Measurements from ENCODE around the gene SRSF9. TPM values are rescaled to one million over a fixed set of nuclear protein-coding genes. Genes with fewer than 3 reads are reported as not detected.
A peak's percentile ranks its signal among the peaks of the same experiment; 100 is the strongest.
"Not testable (repeated sequence)": the region's sequence is repeated elsewhere in the genome, so short reads cannot be mapped to it uniquely, and the experiment has no call there.

SRSF9 gene, protein sequence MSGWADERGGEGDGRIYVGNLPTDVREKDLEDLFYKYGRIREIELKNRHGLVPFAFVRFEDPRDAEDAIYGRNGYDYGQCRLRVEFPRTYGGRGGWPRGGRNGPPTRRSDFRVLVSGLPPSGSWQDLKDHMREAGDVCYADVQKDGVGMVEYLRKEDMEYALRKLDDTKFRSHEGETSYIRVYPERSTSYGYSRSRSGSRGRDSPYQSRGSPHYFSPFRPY
- 190 and 199 TPM in 2 replicates for total RNA-seq

DNA sequence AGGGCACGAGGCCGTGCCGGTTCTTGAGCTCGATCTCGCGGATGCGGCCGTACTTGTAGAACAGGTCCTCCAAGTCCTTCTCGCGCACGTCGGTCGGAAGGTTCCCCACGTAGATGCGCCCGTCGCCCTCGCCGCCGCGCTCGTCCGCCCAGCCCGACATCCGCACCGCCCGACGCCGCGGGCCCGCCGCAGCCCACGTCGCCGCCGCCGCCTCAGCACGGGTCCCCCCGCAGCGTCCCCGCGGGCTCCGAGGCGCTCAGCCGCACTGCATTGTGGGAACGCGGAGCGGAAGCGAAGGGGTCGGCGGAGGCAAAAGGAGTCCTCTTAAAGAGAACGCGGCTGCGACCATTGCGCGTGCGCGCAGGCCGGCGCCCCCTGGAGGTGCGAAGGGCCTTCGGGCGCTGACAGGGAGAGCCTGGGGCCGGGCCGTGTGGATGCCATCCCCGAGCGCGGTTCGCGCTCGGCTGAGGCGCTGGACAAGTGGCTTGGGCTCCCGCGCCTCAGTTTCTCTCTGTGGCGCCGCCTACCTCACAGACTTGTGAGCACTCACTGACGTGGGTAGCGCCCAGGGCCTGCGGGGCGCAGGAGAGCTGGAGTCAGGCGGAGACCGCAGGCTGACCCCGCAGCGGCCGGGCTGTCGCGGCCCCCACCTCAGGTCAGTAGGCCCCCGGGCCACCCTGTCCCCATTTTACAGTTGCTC, at the start of gene SRSF9:
SRSF9 (minus strand) TSS at position 299 of the 700 bp plus-strand sequence; CDS start at position 160, 139 bp downstream.
- DNase-seq (ENCODE audit: low read depth), result peak; percentile 90

DNA sequence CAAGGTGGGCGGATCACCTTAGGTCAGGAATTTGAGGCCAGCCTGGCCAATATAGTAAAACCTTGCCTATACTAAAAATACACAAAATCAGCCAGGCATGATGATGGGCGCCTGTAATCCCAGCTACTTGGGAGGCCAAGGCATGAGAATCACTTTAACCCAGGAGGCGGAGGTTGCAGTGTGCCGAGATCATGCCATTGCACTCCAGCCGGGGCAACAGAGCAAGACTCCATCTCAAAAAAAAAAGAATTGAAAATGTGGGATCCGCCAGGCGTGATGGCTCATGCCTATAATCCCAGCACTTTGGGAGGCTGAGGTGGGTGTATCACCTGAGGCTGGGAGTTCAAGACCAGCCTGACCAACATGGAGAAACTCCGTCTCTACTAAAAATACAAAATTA, 49.8 kb upstream of the SRSF9 start:
- DNase-seq (ENCODE audit: low read depth), result not testable (repeated sequence)

DNA sequence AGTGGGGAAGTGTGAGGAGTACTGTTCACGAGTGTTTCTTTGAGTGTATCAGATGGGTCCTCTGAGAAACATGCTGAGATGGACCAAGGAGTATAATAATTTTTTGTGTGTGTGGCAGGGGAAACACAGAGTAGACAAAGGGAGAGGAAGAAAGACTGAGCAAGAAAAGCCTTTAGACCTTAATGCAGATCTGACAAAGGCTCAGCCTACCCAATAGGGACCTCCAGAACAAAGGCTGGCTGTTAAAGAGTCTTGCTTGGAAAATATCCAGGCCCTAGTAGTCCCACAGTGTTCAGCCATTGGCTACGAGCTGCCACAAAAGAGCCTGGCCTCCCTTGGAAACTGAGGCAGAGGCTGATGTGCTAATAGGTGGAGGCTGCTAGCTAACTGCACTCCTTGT, 45.9 kb upstream of the SRSF9 start:
- no peak for DNase-seq (ENCODE audit: low read depth)

DNA sequence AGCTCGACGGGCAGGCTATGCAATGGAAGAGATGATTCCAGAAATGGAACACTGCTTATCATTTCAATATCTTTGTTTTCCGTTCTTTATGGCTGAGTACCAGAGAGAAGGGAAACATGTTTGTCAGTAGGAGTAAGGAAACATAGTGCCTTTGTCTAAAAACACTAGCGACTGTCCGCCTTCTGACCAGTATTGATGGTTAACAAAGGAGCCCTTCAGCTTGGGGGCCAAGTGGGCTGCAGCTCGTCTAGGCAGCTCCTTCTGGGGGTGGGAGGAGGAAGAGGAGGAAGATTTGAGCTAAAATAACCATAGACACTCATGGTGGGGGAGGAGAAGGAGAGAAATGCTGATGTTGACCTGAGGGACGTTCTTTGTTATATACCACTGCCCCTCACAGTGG, 44.5 kb upstream of the SRSF9 start:
- no peak for DNase-seq (ENCODE audit: low read depth)

DNA sequence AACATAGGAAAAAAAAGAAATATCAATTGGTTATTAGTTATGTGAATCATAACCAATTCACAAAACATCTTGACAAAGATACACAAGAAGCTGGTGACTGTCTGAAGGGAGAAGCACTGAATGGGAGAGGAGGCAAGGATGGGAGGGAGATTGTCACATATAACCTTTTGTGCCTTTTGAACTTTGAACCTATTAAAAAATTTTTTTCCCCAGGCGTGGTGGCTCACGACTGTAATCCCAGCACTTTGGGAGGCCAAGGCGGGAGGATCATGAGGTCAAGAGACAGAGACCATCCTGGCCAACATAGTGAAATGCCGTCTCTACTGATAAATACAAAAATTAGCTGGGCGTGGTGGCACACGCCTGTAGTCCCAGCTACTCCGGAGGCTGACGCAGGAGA, 39.0 kb upstream of the SRSF9 start:
- DNase-seq (ENCODE audit: low read depth), result no peak

DNA sequence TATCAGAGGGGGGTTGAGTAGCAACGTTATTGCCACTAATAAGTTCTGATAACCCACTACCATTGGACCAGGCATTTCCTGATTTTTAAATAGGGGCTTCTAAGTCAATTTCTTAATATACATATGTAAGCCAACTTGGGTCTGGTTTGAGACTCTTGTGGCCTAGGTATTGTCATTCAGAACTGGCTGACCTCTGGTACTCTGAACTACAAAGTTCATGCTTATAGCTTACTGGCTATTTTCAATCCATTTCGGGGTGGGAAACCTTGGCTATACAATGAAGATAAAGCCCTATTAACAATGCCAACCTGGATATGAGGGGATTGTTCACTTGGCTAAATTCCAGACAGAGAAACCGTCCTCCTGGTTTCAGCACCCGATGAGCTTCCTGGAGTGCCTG, 35.0 kb upstream of the SRSF9 start:
- DNase-seq (ENCODE audit: low read depth), result no peak

DNA sequence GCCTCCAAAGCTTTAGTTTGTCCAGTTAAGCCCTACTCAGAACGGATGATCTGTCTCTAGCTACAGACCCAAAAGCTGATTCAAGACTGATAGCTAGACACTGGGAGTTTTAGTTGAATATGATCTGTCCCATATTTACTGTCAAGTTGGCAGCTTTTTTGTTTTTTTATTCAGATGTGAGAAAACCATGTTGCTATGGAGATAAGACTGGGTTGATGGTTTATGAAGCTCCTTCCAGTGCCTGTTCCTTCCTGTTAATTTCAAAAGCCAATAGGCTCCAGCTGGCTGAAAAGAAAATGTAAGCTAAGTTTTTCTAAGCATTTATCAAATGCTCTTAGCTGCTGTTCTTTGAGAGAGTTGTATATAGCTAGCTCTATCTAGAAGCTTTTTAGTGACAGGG, 31.0 kb upstream of the SRSF9 start:
- DNase-seq (ENCODE audit: low read depth), result no peak

DNA sequence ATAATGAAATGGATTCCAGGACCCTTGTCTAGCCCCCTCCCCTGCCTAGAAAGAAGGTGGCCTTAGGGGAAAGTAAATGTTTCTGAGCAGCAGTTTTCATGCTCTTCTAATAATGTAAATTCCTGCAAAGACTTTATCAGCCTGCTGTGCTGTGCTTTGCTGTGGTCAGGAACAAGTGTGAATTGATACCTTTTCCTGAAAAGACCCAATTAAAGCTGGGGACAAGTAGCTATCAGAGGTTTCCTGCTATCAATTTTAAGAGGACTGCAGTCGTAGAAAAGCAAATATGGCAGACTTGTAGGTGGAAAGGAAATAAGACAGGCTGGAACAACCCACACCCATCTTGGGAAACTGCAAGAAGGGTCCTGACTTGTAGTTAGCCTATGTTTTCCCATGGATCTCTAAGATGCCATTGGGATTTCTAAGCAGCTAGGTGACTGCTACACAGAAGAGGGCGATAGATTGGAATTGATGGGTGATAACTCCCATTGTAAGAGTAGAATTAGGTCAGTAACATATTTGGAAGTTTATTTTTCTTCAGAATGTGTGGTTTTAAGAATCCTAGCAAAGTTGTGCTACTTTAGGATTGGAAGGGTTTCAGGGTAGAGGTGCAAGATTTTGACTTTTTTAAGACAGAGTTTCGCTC, 29.4 kb upstream of the SRSF9 start:
- no peak for DNase-seq (ENCODE audit: low read depth)

DNA sequence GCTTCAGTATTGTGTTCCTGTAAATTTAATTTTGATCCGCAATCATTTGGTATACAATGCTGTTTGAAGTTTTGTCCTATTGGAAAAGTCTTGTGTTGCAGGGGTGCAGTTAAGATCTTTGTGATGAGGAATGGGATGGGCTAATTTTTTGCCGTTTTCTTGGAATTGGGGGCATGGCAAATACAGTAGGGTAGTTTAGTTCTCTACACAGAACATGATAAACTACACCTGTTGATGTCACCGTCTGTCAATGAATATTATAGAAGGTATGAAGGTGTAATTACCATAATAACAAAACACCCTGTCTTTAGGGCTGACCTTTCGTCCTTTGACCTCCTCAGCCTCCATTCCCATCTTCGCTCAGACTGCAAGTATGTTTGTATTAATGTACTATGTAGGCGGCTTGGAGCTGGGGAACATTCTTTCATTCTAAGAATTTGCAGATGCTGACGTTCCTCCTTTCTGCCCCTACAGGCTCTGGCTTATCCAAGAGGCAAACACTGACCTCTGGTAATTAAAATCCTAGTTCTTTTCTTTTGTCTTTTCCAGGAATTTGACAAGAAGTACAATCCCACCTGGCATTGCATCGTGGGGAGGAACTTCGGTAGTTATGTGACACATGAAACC, 28.1 kb upstream of the SRSF9 start:
- no peak for DNase-seq (ENCODE audit: low read depth)

DNA sequence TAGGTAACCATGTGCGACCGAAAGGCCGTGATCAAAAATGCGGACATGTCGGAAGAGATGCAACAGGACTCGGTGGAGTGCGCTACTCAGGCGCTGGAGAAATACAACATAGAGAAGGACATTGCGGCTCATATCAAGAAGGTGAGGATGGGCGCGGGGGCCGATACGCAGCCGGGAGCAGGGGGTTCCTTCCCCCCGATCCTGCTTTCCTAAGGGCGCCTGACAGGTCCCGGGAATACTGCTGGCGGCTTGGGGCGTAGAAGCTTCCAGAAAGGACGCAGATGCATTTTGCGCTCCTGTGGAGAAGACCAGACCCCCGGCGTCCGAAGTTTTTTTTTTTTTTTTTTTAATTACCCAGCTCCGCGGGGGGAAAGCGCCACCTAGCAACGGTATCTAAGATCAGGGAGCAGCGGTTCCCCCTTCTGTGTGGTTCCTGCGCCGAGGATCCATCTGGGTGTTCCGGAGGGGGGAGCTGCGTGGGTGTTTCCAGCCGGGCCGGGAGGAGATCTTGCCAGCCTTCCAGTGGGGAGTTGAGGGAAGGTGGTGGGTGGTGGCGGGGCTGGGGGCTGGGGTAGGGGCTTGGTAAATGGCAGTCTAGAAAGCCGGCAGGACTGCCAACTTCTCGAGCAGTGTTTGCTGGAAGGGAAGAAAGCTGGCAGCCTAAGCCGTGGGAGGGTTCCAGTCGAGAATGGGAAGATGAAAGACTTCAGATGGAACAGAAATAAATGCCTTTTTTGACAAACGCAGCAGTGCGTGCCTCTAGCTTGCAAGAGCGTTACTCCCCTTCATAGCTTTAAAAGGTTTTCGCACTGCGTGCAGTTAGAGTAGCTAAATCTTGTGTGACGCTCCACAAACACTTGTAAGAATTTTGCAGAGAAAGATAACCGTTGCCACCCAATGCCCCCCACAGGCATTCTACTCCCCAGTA, 27.1 kb upstream of the SRSF9 start:
- DNase-seq (ENCODE audit: low read depth), result peak; percentile 22

DNA sequence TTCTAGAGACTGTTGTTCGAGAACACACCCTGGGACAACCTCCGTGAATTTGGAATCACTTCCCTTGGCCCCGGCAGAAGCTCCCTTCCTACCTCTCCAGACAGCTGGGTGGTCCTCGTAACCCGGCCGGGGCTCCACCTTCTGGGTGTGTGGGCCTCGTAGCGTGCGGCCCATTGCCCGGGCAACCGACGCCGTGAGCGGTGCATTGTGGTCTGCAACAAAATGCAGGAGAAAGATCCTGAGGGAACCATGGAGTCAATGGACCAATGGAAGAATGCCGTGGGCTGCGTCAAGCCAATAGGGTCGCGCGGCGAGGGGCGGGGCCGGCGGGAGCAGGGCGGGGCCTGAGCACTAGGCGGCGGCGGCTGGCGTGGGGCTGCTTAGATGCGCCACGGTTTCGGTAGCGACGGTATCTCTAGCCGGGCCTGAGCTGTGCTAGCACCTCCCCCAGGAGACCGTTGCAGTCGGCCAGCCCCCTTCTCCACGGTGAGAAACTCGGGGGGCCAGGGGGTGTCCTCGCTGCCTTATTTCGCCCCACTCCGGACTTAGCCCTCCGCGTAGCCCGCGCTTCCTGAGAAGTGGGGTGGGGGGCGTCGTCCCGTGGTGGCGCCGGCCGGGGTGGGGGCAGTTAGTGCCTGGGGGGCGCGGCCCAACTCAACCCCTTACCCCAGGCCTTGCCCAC, 26.3 kb upstream of the SRSF9 start, which contains the start of gene DYNLL1:
DYNLL1 (plus strand) TSS at position 383 of the 682 bp plus-strand sequence. CDS start 309 bp downstream, outside the sequence.
- peak; percentile 87 for DNase-seq (ENCODE audit: low read depth)

DNA sequence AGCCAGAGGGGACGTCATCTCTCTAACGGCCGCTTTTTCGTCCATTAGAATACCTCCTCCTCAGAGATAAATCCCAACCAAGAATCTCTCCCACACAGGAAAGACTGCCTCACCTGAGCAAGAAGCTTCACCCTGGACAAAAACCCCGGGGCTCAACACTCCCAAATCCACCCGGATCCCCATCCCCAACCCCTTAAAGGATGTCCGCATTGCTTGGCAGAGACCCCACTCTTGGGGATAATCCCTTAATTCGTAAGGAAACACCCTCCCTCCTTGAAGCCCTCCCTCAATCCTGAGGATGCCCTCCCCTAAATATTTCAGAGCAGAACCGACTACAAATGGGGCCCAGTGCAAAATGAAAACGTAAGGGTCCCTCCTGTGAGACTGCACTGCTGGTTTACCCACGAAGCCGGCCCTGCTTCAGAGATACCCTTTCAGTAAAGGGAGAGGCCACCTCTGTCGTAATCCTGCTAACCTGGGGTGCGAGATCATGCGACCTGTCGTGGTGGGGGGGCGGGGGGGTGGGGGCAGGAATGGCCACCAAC, 25.7 kb upstream of the SRSF9 start:
- DNase-seq (ENCODE audit: low read depth), result no peak

DNA sequence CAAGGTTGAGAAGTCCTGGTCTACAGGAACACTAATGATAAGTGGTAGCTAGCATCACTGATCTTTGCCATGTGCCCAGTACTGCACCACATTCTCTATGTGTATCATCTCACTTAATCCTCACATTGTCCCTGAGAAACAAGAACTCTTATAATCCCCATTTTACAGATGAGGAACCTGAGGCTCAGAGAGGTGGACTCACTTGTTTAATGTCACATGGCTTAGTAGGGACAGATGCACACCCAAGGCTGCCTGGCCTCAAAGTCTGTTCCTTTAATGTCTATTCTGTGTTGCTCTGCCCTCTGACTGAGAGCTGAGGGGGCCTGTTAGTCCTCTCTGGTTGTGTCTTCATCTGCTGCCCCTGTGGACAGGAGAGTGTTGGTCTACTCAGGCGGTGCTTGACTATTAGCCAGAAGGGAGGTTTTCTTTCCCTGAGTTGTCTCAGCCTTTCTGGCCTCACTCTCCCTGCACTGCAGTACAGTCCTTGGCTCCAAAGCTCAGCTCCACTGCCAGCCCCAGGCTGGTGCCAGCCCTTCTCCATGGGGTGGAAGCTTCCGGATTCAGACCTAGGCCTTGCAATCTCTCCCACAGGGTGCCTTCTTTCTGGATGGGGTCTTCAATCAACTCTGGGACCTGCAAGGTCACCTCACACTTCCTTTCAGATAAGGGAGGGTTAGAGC, 21.4 kb upstream of the SRSF9 start:
- no peak for DNase-seq (ENCODE audit: low read depth)

DNA sequence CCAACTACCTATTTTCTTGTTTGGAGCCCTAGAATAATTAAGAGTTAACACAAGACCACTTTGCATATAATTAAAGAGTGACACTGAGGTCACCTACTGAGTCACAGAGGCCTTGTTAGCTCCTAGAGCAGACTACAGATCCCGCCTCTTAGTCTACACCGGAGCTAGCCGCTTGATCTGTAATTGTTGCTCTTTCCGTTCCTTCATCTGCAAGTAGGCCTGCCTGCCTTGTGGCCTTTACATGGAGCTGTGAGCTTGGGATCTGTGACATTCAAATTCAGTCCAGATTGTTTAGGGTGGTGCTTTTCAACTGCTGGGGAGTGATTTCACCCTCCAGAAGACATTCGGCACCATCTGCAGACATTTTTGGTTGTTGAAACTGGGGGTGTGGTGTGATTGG, 20.8 kb upstream of the SRSF9 start:
- DNase-seq (ENCODE audit: low read depth), result no peak

DNA sequence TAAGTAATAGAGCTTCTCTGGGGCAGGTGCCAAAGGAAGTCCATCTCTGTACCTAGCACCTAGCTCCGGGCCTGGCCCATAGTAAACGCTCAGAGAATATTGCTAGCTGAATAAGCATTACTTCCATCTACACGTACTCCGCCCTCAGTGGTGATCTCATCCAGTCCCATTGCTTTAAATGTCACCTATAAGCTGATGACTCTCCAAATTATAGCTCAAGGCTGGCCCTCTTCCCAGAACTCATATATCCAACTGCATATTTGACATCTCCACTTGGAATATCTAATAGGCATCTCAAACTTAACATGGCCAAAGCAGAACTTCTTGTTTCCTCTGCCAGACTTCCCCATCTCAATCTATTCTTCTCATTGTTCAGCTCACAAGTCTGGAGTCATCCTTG, 19.5 kb upstream of the SRSF9 start:
- DNase-seq (ENCODE audit: low read depth), result no peak

DNA sequence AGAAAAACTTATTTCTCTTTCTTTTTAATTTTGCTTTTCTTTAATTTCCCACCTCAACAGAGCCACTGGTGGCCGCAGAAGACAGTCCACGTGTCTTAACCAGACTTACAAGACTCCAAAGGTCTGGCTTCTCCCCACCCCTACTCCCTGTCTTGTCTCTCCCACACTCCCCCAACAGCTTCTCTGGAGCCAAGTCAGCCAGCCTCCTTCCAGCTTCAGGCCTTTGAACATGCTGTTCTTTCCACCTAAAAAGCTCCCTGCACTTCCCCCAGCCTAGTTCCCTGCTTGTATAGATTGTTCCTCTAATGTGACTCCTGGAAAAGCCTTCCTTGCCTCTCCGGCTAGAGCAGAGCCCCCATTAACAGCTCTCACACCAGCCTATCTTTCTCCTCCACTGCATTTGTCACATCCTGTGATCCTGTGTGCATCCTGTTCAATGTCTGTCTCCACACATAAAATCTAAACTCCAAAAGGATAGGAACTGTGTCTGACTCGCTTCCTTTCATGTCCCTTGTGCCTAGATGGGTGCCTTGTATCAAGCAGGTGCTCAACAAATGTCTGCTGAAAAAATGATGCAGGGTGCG, 18.6 kb upstream of the SRSF9 start:
- no peak for DNase-seq (ENCODE audit: low read depth)

DNA sequence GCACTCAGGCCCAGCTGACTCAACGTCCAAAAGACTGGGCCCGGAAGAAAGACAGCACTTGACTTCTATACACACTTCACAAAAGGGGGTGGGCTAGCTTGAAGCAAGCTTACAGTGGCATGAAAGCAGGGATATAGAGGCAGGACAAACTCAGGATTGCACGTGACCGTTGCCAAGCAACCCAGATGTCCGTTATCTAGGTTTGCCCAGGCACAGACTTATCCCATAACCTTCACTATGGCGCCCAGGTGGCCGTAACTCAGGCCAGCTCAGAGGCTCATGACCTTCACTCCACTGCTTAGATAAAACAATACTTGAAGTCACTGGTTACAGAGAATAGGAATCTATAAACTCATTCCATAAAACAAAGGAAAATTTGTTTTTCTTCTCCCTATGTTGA, 18.0 kb upstream of the SRSF9 start:
- not testable (repeated sequence) for DNase-seq (ENCODE audit: low read depth)

DNA sequence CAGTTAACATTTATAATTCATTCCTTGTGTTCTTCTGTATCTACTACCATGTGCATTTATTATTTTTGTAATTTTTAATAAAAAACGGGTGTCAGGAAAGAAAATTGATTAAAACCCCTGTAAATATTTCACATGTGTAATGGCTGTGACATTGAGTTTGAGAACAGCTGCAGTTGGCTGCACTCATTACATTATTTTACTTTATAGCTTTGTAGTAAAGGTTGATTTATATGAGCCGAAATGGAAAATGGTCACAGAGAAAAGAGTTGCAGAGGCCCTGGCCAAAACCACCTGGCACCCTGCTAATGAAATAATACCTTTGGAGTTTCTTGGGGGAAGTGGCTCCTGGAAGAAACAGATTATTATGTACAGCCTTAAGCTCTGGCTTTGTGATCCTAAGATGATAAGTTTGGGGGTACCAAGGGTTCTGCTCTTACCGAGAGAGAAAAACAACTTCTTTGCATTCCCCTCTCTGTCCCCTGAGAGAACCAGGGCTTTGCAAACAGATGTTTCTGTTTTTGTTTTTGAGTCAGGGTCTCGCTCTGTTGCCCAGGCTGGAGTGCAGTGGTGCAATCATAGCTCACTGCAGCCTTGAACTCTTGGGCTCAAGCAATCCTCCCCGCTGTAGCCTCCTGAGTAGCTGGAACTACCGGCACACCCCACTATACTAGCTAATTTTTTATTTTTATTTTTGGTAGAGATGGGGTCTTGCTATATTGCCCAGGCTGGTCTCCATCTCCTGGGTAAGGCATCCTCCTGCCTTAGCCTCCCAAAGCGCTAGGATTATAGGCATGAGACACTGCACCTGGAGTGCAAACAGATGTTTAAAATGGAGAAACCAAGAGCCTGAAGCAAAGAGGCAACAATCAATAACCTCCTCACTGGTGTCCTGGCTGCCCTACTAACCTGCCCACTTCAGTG, 16.7 kb upstream of the SRSF9 start:
- DNase-seq (ENCODE audit: low read depth), result no peak

DNA sequence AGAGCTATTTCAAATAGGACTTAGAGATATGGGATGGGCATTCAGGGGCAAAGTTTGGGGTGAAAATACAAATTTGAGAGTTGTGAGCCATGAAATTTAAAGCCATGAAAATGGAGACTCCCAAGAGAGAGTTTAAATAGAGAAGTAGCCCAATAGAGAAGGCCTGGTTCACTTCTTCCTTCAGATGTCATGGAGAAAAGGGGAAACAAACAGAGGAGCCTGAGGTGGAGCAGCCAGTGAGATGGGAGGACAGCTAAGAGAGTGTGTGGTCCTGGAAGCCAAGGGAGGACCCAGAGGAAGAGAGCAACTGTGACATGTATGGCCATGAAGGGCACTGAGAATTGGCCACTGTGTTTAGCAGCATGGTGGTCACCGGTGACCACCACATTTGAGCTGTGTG, 14.1 kb upstream of the SRSF9 start:
- no peak for DNase-seq (ENCODE audit: low read depth)
